ENCODE data around the gene BDH2. TPM values are rescaled to one million over a fixed set of nuclear protein-coding genes. Genes with fewer than 3 reads are reported as not detected.

BDH2 gene
- total and polyA plus RNA-seq, 2 experiments from 2014 or later: 36.5 to 73.9 TPM

- H3K36me3 ChIP-seq (ENCODE audit: insufficient read depth): peaks cover 37% of the 10 kb centered on the region; the same call in 1 of the 2 replicates
- H3K27me3 Mint-ChIP-seq (ENCODE audit: insufficient read depth, low read depth, poor library complexity): peaks cover 2% of the 10 kb centered on the region
- no peak overlapping the region for H3K4me3 ChIP-seq
- ATAC-seq: no peak
- H3K9me3 Mint-ChIP-seq: no peaks in the 10 kb centered on the region
- no peak overlapping the region; the same call in 1 of the 2 replicates for H3K27ac ChIP-seq (ENCODE audit: low read depth)
- no peak for TF ChIP-seq EZH2 (IDR thresholded peaks at IDR 0.05; ENCODE audit: low read depth, unreplicated experiment)
- no peak for TF ChIP-seq JUNB (IDR thresholded peaks at IDR 0.05; ENCODE audit: unreplicated experiment)
- TF ChIP-seq, protein P1, sequence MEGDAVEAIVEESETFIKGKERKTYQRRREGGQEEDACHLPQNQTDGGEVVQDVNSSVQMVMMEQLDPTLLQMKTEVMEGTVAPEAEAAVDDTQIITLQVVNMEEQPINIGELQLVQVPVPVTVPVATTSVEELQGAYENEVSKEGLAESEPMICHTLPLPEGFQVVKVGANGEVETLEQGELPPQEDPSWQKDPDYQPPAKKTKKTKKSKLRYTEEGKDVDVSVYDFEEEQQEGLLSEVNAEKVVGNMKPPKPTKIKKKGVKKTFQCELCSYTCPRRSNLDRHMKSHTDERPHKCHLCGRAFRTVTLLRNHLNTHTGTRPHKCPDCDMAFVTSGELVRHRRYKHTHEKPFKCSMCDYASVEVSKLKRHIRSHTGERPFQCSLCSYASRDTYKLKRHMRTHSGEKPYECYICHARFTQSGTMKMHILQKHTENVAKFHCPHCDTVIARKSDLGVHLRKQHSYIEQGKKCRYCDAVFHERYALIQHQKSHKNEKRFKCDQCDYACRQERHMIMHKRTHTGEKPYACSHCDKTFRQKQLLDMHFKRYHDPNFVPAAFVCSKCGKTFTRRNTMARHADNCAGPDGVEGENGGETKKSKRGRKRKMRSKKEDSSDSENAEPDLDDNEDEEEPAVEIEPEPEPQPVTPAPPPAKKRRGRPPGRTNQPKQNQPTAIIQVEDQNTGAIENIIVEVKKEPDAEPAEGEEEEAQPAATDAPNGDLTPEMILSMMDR (conservative IDR thresholded peaks at IDR 0.05; ENCODE audit: low read depth in 2 of 2): no peak
- H4K20me1 ChIP-seq (replicated peaks; ENCODE audit: insufficient read depth): no peaks in the 10 kb centered on the region
- no peaks in the 10 kb centered on the region for H3K27me3 ChIP-seq (ENCODE audit: insufficient read depth)
- no peak for DNase-seq (ENCODE audit: low spot score)
- no peaks in the 10 kb centered on the region for H3K4me1 Mint-ChIP-seq
- no peaks in the 10 kb centered on the region for H3K4me1 ChIP-seq (ENCODE audit: insufficient read depth)
- H3F3A ChIP-seq (replicated peaks; ENCODE audit: low read depth): no peaks in the 10 kb centered on the region
- H3K36me3 Mint-ChIP-seq (ENCODE audit: low read depth): peaks cover 50% of the 10 kb centered on the region
- no peaks in the 10 kb centered on the region for H3K79me2 ChIP-seq (replicated peaks; ENCODE audit: insufficient read depth)
- no peak overlapping the region for H2AFZ ChIP-seq
- H3K4me2 ChIP-seq: no peak overlapping the region
- H3K9me2 ChIP-seq (ENCODE audit: insufficient read depth): no peaks in the 10 kb centered on the region
- H3K4me3 Mint-ChIP-seq: no peak overlapping the region
- peak overlapping the region; percentile 17; the same call in 1 of the 2 replicates for H3K27ac Mint-ChIP-seq
Measured at GRCh38 chr4:103126126-103126525, 26.5 kb upstream of the BDH2 start.

DNA sequence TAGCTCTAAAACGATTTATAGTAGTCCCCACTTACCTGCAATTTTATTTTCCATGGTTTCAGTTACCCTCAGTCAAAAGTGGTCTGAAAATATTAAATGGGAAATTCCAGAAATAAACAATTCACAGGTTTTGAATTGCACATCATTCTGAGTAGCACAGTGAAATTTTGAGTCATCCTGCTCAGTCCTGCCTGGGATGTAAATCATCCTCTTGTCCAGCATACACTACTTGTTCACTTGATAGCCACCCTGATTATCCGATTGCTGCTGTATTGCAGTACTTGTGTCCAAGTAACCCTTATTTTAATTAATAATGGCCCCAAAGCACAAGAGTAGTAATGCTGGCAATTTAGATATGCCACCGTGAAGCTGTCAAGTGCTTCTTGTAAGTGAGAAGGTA, 23.5 kb upstream of the BDH2 start:
- H3K4me1 ChIP-seq (ENCODE audit: insufficient read depth): no peaks in the 10 kb centered on the region
- Mint-ChIP-seq H3K27me3 (ENCODE audit: insufficient read depth, low read depth, poor library complexity) (peaks cover 2% of the 10 kb centered on the region), H3K4me1 (no peaks in the 10 kb centered on the region), H3K27ac (no peak overlapping the region), H3K4me3 (no peak overlapping the region), H3K9me3 (no peaks in the 10 kb centered on the region), H3K36me3 (ENCODE audit: low read depth) (peaks cover 33% of the 10 kb centered on the region)
- H3F3A ChIP-seq (replicated peaks; ENCODE audit: low read depth): no peaks in the 10 kb centered on the region
- no peak overlapping the region for H3K4me3 ChIP-seq
- ATAC-seq (no peak), DNase-seq (ENCODE audit: low spot score) (no peak)
- no peaks in the 10 kb centered on the region for H4K20me1 ChIP-seq (replicated peaks; ENCODE audit: insufficient read depth)
- H2AFZ ChIP-seq: no peak overlapping the region
- H3K27me3 ChIP-seq (ENCODE audit: insufficient read depth): no peaks in the 10 kb centered on the region
- H3K9me2 ChIP-seq (ENCODE audit: insufficient read depth): no peaks in the 10 kb centered on the region
- H3K4me2 ChIP-seq: no peak overlapping the region
- H3K27ac ChIP-seq (ENCODE audit: low read depth): no peak overlapping the region
- H3K79me2 ChIP-seq (replicated peaks; ENCODE audit: insufficient read depth): no peaks in the 10 kb centered on the region
- H3K36me3 ChIP-seq (ENCODE audit: insufficient read depth): peaks cover 29% of the 10 kb centered on the region; the same call in 1 of the 2 replicates
- TF ChIP-seq EZH2phosphoT487 (IDR thresholded peaks at IDR 0.05; ENCODE audit: unreplicated experiment) (no peak), CREB1 (CRISPR knock-in tag; IDR thresholded peaks at IDR 0.05; ENCODE audit: low read depth) (no peak), POLR2AphosphoS5 (IDR thresholded peaks at IDR 0.05; ENCODE audit: low read depth) (no peak), JUNB (IDR thresholded peaks at IDR 0.05; ENCODE audit: unreplicated experiment) (no peak), NANOG (IDR thresholded peaks at IDR 0.05; ENCODE audit: borderline replicate concordance) (no peak), ETS1 (IDR thresholded peaks at IDR 0.05) (no peak)
- TF ChIP-seq, protein P2, sequence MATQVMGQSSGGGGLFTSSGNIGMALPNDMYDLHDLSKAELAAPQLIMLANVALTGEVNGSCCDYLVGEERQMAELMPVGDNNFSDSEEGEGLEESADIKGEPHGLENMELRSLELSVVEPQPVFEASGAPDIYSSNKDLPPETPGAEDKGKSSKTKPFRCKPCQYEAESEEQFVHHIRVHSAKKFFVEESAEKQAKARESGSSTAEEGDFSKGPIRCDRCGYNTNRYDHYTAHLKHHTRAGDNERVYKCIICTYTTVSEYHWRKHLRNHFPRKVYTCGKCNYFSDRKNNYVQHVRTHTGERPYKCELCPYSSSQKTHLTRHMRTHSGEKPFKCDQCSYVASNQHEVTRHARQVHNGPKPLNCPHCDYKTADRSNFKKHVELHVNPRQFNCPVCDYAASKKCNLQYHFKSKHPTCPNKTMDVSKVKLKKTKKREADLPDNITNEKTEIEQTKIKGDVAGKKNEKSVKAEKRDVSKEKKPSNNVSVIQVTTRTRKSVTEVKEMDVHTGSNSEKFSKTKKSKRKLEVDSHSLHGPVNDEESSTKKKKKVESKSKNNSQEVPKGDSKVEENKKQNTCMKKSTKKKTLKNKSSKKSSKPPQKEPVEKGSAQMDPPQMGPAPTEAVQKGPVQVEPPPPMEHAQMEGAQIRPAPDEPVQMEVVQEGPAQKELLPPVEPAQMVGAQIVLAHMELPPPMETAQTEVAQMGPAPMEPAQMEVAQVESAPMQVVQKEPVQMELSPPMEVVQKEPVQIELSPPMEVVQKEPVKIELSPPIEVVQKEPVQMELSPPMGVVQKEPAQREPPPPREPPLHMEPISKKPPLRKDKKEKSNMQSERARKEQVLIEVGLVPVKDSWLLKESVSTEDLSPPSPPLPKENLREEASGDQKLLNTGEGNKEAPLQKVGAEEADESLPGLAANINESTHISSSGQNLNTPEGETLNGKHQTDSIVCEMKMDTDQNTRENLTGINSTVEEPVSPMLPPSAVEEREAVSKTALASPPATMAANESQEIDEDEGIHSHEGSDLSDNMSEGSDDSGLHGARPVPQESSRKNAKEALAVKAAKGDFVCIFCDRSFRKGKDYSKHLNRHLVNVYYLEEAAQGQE (IDR thresholded peaks at IDR 0.05; ENCODE audit: unreplicated experiment): no peak
- TF ChIP-seq, protein P1 (conservative IDR thresholded peaks at IDR 0.05; ENCODE audit: low read depth in 2 of 2): no peak
